ENCODE data around the gene LIN9. TPM values are rescaled to one million over a fixed set of nuclear protein-coding genes. Genes with fewer than 3 reads are reported as not detected.
A peak's percentile ranks its signal among the peaks of the same experiment; 100 is the strongest.

LIN9 gene
- total RNA-seq, 2 experiments from 2014 or later: 10.2 to 11.3 TPM

DNA sequence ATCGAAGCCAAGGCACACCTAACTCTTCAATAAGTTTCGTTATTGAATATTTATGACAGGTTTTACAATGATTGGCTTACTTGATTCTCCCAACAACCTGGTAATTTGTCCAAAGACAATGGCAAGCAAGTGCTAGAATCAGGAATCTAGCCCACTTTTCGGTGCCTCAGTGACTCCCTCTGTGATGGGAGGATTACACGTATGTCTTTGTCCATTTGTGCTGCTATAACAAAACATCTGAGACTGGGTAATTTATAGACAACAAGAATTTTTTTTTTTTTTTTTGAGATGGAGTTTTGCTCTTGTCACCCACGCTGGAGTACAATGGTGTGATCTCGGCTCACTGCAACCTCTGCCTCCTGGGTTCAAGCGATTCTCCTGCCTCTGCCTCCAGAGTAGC, 2.4 kb upstream of the LIN9 start:
- Mint-ChIP-seq H3K27ac (no peak overlapping the region), H3K4me1 (ENCODE audit: low read depth) (peaks cover 17% of the 10 kb centered on the region), H3K9me3 (peaks cover 1% of the 10 kb centered on the region), H3K4me3 (no peak overlapping the region), H3K27me3 (peaks cover 19% of the 10 kb centered on the region), H3K36me3 (ENCODE audit: low read depth) (no peaks in the 10 kb centered on the region)
- ATAC-seq (no peak), DNase-seq (no peak)
- TF ChIP-seq, protein P1, sequence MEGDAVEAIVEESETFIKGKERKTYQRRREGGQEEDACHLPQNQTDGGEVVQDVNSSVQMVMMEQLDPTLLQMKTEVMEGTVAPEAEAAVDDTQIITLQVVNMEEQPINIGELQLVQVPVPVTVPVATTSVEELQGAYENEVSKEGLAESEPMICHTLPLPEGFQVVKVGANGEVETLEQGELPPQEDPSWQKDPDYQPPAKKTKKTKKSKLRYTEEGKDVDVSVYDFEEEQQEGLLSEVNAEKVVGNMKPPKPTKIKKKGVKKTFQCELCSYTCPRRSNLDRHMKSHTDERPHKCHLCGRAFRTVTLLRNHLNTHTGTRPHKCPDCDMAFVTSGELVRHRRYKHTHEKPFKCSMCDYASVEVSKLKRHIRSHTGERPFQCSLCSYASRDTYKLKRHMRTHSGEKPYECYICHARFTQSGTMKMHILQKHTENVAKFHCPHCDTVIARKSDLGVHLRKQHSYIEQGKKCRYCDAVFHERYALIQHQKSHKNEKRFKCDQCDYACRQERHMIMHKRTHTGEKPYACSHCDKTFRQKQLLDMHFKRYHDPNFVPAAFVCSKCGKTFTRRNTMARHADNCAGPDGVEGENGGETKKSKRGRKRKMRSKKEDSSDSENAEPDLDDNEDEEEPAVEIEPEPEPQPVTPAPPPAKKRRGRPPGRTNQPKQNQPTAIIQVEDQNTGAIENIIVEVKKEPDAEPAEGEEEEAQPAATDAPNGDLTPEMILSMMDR (IDR thresholded peaks at IDR 0.05): no peak
- POLR2A ChIA-PET: interaction anchor here (0.6 to 0.7 kb wide), 2 partner anchors 22 to 103 kb away, joined by 3 read pairs; no protein-coding TSS in a partner anchor
- CTCF ChIA-PET: interaction anchor here (1.4 to 3.7 kb wide), 4 partner anchors 22 to 186 kb away, joined by 5 to 38 read pairs (median 14); partner anchors contain the start of gene PARP1
- intact Hi-C loops (cut with micrococcal nuclease): no loop called here

DNA sequence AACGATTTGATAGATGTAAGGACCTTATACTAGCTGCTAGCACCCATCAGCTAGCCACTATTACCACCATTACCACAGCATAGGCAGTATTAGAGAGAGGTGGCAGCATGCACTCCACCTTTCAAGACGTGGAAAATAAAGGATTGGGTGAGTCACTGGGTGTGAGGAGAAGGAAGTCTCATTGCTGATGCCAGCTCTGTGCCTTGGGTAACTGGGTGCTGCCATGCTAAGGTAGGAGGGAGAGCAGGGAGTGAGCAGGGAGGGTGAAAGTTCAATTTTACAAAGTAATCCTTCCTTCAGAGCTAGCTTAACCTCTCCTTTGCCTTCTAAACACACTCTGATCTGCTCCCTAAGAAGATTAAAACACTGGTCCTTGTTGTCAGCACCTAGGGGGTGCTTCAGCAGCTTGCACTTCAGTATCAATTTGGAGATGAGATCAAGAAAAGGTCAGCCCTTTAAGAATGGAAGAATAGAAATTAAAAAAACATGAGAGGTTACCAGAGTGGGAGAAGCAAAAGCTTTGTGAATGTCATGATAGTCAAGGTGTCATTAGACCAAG, 1.8 kb upstream of the LIN9 start:
- peaks cover 18% of the 10 kb centered on the region for H3K4me1 Mint-ChIP-seq (ENCODE audit: low read depth)
- intact Hi-C loops (cut with micrococcal nuclease): no loop called here
- peaks cover 19% of the 10 kb centered on the region for H3K27me3 Mint-ChIP-seq
- ChIA-PET CTCF (interaction anchor here (1.1 to 3.7 kb wide), 6 partner anchors 14 to 185 kb away, joined by 3 to 38 read pairs (median 8); partner anchors contain the start of gene PARP1), POLR2A (interaction anchor here (0.6 to 3.0 kb wide), 5 partner anchors 22 to 413 kb away, joined by 3 to 16 read pairs (median 3); partner anchors contain the start of gene PARP1)
- TF ChIP-seq, protein P1 (IDR thresholded peaks at IDR 0.05): no peak
- H3K9me3 Mint-ChIP-seq: peaks cover 1% of the 10 kb centered on the region
- H3K4me3 Mint-ChIP-seq: no peak overlapping the region
- DNase-seq (no peak), ATAC-seq (no peak)
- no peaks in the 10 kb centered on the region for H3K36me3 Mint-ChIP-seq (ENCODE audit: low read depth)
- H3K27ac Mint-ChIP-seq: no peak overlapping the region

DNA sequence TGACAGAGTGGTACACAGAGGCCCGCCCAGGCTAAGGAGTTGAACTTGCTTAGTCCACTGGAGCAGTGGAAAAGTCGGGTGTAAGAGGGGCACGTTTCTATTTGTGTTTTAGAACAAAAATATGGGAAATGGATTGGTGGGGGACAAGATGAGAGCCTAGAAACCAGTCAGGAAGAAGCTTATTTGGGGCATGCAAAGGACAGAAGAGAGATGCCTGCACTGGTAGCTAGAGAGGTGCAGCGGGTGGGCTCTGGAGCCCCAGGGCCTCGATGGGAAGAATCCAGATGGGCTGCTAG, 1.2 kb upstream of the LIN9 start:
- intact Hi-C loops (cut with micrococcal nuclease): no loop called here
- H3K27ac Mint-ChIP-seq: no peak overlapping the region
- ATAC-seq (no peak), DNase-seq (no peak)
- CTCF ChIA-PET: interaction anchor here (1.1 to 3.7 kb wide), 7 partner anchors 15 to 187 kb away, joined by 3 to 38 read pairs (median 5); partner anchors contain the start of gene PARP1
- no peaks in the 10 kb centered on the region for H3K36me3 Mint-ChIP-seq (ENCODE audit: low read depth)
- H3K4me3 Mint-ChIP-seq: peak overlapping the region; percentile 74
- peaks cover 1% of the 10 kb centered on the region for H3K9me3 Mint-ChIP-seq
- TF ChIP-seq, protein P1 (IDR thresholded peaks at IDR 0.05): no peak
- POLR2A ChIA-PET: interaction anchor here (0.5 to 3.0 kb wide), 7 partner anchors 10 to 413 kb away, joined by 3 to 16 read pairs (median 3); partner anchors contain the start of gene PARP1
- peaks cover 17% of the 10 kb centered on the region for H3K27me3 Mint-ChIP-seq
- peaks cover 18% of the 10 kb centered on the region for H3K4me1 Mint-ChIP-seq (ENCODE audit: low read depth)

DNA sequence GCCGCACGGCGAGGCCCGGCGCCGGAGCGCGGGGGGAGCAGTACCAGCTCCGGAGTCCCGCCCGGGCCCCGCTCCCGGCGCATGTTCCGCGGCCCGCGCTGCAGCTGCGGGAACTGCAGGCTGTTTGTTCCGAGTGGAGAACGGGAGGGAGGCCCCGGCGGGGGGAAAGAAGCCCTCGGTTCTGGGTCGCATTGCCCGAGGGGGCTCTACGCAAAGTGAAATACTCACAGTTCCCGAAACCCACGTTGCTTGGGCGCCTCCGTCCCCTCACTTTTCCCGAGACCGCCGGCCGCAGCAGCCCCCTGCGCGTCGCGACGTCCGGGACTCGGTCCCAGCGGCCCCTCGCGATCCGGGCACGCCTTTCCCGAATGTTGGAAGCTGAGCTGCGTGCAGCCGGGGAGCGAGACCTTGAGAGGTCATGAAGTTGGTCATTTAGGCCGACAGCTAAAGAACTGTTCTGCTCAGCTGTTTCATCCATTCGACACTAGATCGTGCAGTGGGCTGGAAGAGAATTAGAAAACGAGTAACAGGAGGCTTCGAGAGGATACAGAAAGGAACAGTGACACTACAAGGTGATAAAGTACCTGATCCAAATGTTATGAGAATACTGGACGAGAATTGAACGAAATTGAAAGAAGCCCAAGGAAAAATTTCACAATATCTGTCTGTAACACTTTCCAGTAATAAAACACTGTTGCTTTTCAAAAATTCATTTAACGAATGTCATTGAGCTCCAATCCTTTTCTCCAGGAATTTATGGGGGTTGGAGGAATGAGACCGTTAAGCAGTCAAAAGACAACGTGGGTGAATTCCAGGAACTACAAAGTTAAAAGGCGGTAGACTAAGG, 657 bp upstream of the LIN9 start:
- H3K4me1 Mint-ChIP-seq (ENCODE audit: low read depth): peaks cover 19% of the 10 kb centered on the region
- intact Hi-C loops (cut with micrococcal nuclease): no loop called here
- DNase-seq (no peak), ATAC-seq (peak; percentile 63)
- POLR2A ChIA-PET: interaction anchor here (0.5 to 3.0 kb wide), 12 partner anchors 10 to 412 kb away, joined by 3 to 16 read pairs (median 3); partner anchors contain the start of genes H3-3A and PARP1
- peaks cover 17% of the 10 kb centered on the region for H3K27me3 Mint-ChIP-seq
- CTCF ChIA-PET: interaction anchor here (1.0 to 3.7 kb wide), 11 partner anchors 11 to 187 kb away, joined by 3 to 38 read pairs (median 5); partner anchors contain the start of gene PARP1
- H3K36me3 Mint-ChIP-seq (ENCODE audit: low read depth): no peaks in the 10 kb centered on the region
- TF ChIP-seq, protein P1 (IDR thresholded peaks at IDR 0.05): no peak
- peak overlapping the region; percentile 74 for H3K4me3 Mint-ChIP-seq
- peak overlapping the region; percentile 69 for H3K27ac Mint-ChIP-seq
- peaks cover 1% of the 10 kb centered on the region for H3K9me3 Mint-ChIP-seq

Data from activated CD8-positive, alpha-beta T cell treated with anti-CD3 and anti-CD28 coated beads for 36 hours (primary cell).